BLaER1 (cell line): Measurements from ENCODE around the gene TFF1.

Source experiments
- H3K27ac ChIP-seq: shearing (Covaris generic); formaldehyde crosslinking; 2 replicates; pipeline ENCODE4 v1.8.1; 2022
- H3K27me3 ChIP-seq: shearing (Covaris generic); formaldehyde crosslinking; 2 replicates; pipeline ENCODE4 v1.8.1; 2022
- H3K36me3 ChIP-seq: shearing (Covaris generic); formaldehyde crosslinking; 2 replicates; pipeline ENCODE4 v1.8.1; 2022
- H3K4me1 ChIP-seq: shearing (Covaris generic); formaldehyde crosslinking; 2 replicates; pipeline ENCODE4 v1.8.1; 2022
- H3K4me2 ChIP-seq: shearing (Covaris generic); formaldehyde crosslinking; 2 replicates; pipeline ENCODE4 v1.8.1; 2022
- H3K4me3 ChIP-seq: shearing (Covaris generic); formaldehyde crosslinking; 2 replicates; pipeline ENCODE4 v1.8.1; 2022
- H3K9ac ChIP-seq: shearing (Covaris generic); formaldehyde crosslinking; 2 replicates; pipeline ENCODE4 v1.8.1; 2022
- H3K9me3 ChIP-seq: shearing (Covaris generic); formaldehyde crosslinking; 2 replicates; pipeline ENCODE4 v1.8.1; 2022
- H4K20me1 ChIP-seq: shearing (Covaris generic); formaldehyde crosslinking; 2 replicates; pipeline ENCODE4 v1.8.1; 2022
- Cebpa-rat ChIP-seq: shearing (Covaris generic); IDR thresholded peaks from 2 replicates; pipeline ENCODE4 v1.8.1; 2022

Gene TFF1

GRCh38 chr21:42366292-42367010, at the start of gene TFF1:
Gene TFF1, minus strand, starts transcription at chr21:42366535. Its CDS starts 40 bp downstream, at chr21:42366495.
- no peak within 1 kb of the TSS for H3K4me3 ChIP-seq
- H4K20me1 ChIP-seq = no peaks in the 10 kb centered on the region
- TF ChIP-seq Cebpa-rat = no peak
- H3K27me3 ChIP-seq = no peaks in the 10 kb centered on the region
- no peaks in the 10 kb centered on the region for H3K36me3 ChIP-seq
- H3K27ac ChIP-seq = no peak within 1 kb of the TSS
- peak within 1 kb of the TSS; percentile 81 for H3K4me2 ChIP-seq
- H3K9ac ChIP-seq = no peak within 1 kb of the TSS
- no peaks in the 10 kb centered on the region for H3K9me3 ChIP-seq
- peaks cover 79% of the 10 kb centered on the region for H3K4me1 ChIP-seq

GRCh38 chr21:42414928-42415769, 48.8 kb upstream of the TFF1 start:
- Histone ChIP-seq H3K4me2 (peak overlapping the region; percentile 48), H3K27ac (peak overlapping the region; percentile 39; the same call in 1 of the 2 replicates), H3K36me3 (no peaks in the 10 kb centered on the region), H3K4me1 (peaks cover 47% of the 10 kb centered on the region), H3K9me3 (peaks cover 12% of the 10 kb centered on the region), H3K27me3 (0 out of 2 replicates have a peak, but pooled peaks cover 3% of the 10 kb centered on the region), H4K20me1 (no peaks in the 10 kb centered on the region), H3K9ac (no peak overlapping the region), H3K4me3 (no peak overlapping the region)
- TF ChIP-seq Cebpa-rat = no peak

- Histone ChIP-seq H3K36me3 (no peaks in the 10 kb centered on the region), H4K20me1 (no peaks in the 10 kb centered on the region), H3K27ac (no peak overlapping the region), H3K9ac (no peak overlapping the region), H3K27me3 (0 out of 2 replicates have a peak, but pooled peaks cover 3% of the 10 kb centered on the region), H3K4me3 (no peak overlapping the region), H3K9me3 (peaks cover 7% of the 10 kb centered on the region), H3K4me2 (no peak overlapping the region), H3K4me1 (peaks cover 47% of the 10 kb centered on the region)
- TF ChIP-seq Cebpa-rat = no peak
Observed at GRCh38 chr21:42414553-42414927, 48.2 kb upstream of the TFF1 start.

- Histone ChIP-seq H3K4me3 (no peak overlapping the region), H3K27me3 (0 out of 2 replicates have a peak, but pooled peaks cover 3% of the 10 kb centered on the region), H3K27ac (no peak overlapping the region), H3K4me1 (peaks cover 47% of the 10 kb centered on the region), H3K9me3 (peaks cover 3% of the 10 kb centered on the region; the same call in 1 of the 2 replicates), H4K20me1 (no peaks in the 10 kb centered on the region), H3K9ac (no peak overlapping the region), H3K4me2 (no peak overlapping the region), H3K36me3 (no peaks in the 10 kb centered on the region)
- no peak for TF ChIP-seq Cebpa-rat
Observed at GRCh38 chr21:42414066-42414465, 47.7 kb upstream of the TFF1 start.

GRCh38 chr21:42413500-42413899, 47.2 kb upstream of the TFF1 start:
- no peak for TF ChIP-seq Cebpa-rat
- H3K4me3 ChIP-seq = no peak overlapping the region
- H3K9ac ChIP-seq = no peak overlapping the region
- H3K4me1 ChIP-seq = peaks cover 47% of the 10 kb centered on the region
- no peaks in the 10 kb centered on the region for H3K36me3 ChIP-seq
- H3K4me2 ChIP-seq = no peak overlapping the region
- 0 out of 2 replicates have a peak, but pooled peaks cover 3% of the 10 kb centered on the region for H3K27me3 ChIP-seq
- H3K27ac ChIP-seq = no peak overlapping the region
- H3K9me3 ChIP-seq = no peaks in the 10 kb centered on the region
- no peaks in the 10 kb centered on the region for H4K20me1 ChIP-seq

- Histone ChIP-seq H3K4me2 (no peak overlapping the region), H4K20me1 (no peaks in the 10 kb centered on the region), H3K4me3 (no peak overlapping the region), H3K27ac (no peak overlapping the region), H3K27me3 (0 out of 2 replicates have a peak, but pooled peaks cover 3% of the 10 kb centered on the region), H3K4me1 (peaks cover 47% of the 10 kb centered on the region), H3K9me3 (no peaks in the 10 kb centered on the region), H3K9ac (no peak overlapping the region), H3K36me3 (no peaks in the 10 kb centered on the region)
- no peak for TF ChIP-seq Cebpa-rat
Observed at GRCh38 chr21:42413093-42413492, 46.8 kb upstream of the TFF1 start.

- no peak for TF ChIP-seq Cebpa-rat
- H3K4me2 ChIP-seq = peak overlapping the region; percentile 64; the same call in 1 of the 2 replicates
- no peak overlapping the region for H3K27ac ChIP-seq
- H3K9ac ChIP-seq = no peak overlapping the region
- H3K27me3 ChIP-seq = 0 out of 2 replicates have a peak, but pooled peaks cover 3% of the 10 kb centered on the region
- no peaks in the 10 kb centered on the region for H3K36me3 ChIP-seq
- peaks cover 47% of the 10 kb centered on the region for H3K4me1 ChIP-seq
- no peaks in the 10 kb centered on the region for H4K20me1 ChIP-seq
- H3K9me3 ChIP-seq = no peaks in the 10 kb centered on the region
- H3K4me3 ChIP-seq = no peak overlapping the region
Observed at GRCh38 chr21:42412636-42412933, 46.2 kb upstream of the TFF1 start.

- peaks cover 47% of the 10 kb centered on the region for H3K4me1 ChIP-seq
- no peak for TF ChIP-seq Cebpa-rat
- no peak overlapping the region for H3K27ac ChIP-seq
- H4K20me1 ChIP-seq = no peaks in the 10 kb centered on the region
- 0 out of 2 replicates have a peak, but pooled peaks cover 3% of the 10 kb centered on the region for H3K27me3 ChIP-seq
- H3K4me2 ChIP-seq = peak overlapping the region; percentile 64
- H3K9ac ChIP-seq = no peak overlapping the region
- H3K9me3 ChIP-seq = no peaks in the 10 kb centered on the region
- no peaks in the 10 kb centered on the region for H3K36me3 ChIP-seq
- no peak overlapping the region for H3K4me3 ChIP-seq
Observed at GRCh38 chr21:42411891-42412635, 45.7 kb upstream of the TFF1 start.

GRCh38 chr21:42411197-42411869, 45.0 kb upstream of the TFF1 start:
- H4K20me1 ChIP-seq = no peaks in the 10 kb centered on the region
- H3K4me1 ChIP-seq = peaks cover 47% of the 10 kb centered on the region
- no peaks in the 10 kb centered on the region for H3K36me3 ChIP-seq
- H3K9ac ChIP-seq = no peak overlapping the region
- peak overlapping the region; percentile 64; the same call in 1 of the 2 replicates for H3K4me2 ChIP-seq
- no peak overlapping the region for H3K4me3 ChIP-seq
- TF ChIP-seq Cebpa-rat = no peak
- H3K9me3 ChIP-seq = no peaks in the 10 kb centered on the region
- 0 out of 2 replicates have a peak, but pooled peaks cover 3% of the 10 kb centered on the region for H3K27me3 ChIP-seq
- H3K27ac ChIP-seq = no peak overlapping the region
